Keratinocyte (primary cell): Measurements from ENCODE around the gene FGF5. TPM values are rescaled to one million over a fixed set of nuclear protein-coding genes. Genes with fewer than 3 reads are reported as not detected.

Experiments used
- DNase-seq: peaks from one replicate; pipeline ENCODE4 v3.0.0-alpha.2; 2011; ENCODE audit warnings: low read depth, missing footprints, low spot score
- FAIRE-seq: peaks from 2 replicates; lab custom pipeline; 2011; peaks lifted over from hg19 to GRCh38; lab: Jason Lieb, UNC
- H2AFZ ChIP-seq: 2 replicates; pipeline ENCODE4 v1.6.0; 2012; ENCODE audit warnings: low read length, control low read depth, inconsistent platforms; ENCODE audit not compliant: control insufficient read depth
- H3K27ac ChIP-seq: 2 replicates; pipeline ENCODE4 v1.5.1; 2011; ENCODE audit warnings: low read length; ENCODE audit not compliant: control insufficient read depth, insufficient read depth
- H3K27me3 ChIP-seq: 3 replicates; pipeline ENCODE4 v1.6.0; 2011; ENCODE audit warnings: low read length; ENCODE audit not compliant: control insufficient read depth, insufficient read depth; ENCODE audit errors: extremely low read depth
- H3K36me3 ChIP-seq, 2 experiments: 2 replicates in 1 of 2; 3 replicates in 1 of 2; pipeline ENCODE4 v1.5.1; 2011; ENCODE audit warnings: low read length in 2 of 2, mild to moderate bottlenecking in 1 of 2; ENCODE audit not compliant: control insufficient read depth in 2 of 2, insufficient read depth in 2 of 2; ENCODE audit errors: extremely low read depth in 1 of 2
- H3K4me1 ChIP-seq: 3 replicates; pipeline ENCODE4 v1.5.1; 2011; ENCODE audit warnings: low read length; ENCODE audit not compliant: control insufficient read depth, insufficient read depth; ENCODE audit errors: extremely low read depth
- H3K4me2 ChIP-seq: 3 replicates; pipeline ENCODE4 v1.6.0; 2011; ENCODE audit warnings: low read depth, low read length; ENCODE audit not compliant: control insufficient read depth, insufficient read depth; ENCODE audit errors: extremely low read depth
- H3K4me3 ChIP-seq, 3 experiments: fragments of 200-600 bp in 1 of 3; sonication (generic) in 1 of 3; 2 replicates in 2 of 3; 3 replicates in 1 of 3; pipeline ENCODE4 v1.5.1; 2011 to 2016; ENCODE audit warnings: low read length in 3 of 3, mild to moderate bottlenecking in 3 of 3, control low read depth in 2 of 3, inconsistent platforms in 1 of 3, low read depth in 1 of 3, mixed read lengths in 1 of 3, mixed run types in 1 of 3, moderate library complexity in 1 of 3; ENCODE audit not compliant: control insufficient read depth in 2 of 3, insufficient read depth in 2 of 3; ENCODE audit errors: extremely low read depth in 1 of 3
- H3K79me2 ChIP-seq: 2 replicates; pipeline ENCODE4 v1.6.0; 2012; ENCODE audit warnings: low read length; ENCODE audit not compliant: control insufficient read depth, insufficient read depth
- H3K9ac ChIP-seq: 3 replicates; pipeline ENCODE4 v1.6.0; 2011; ENCODE audit warnings: low read length; ENCODE audit not compliant: control insufficient read depth, insufficient read depth; ENCODE audit errors: extremely low read depth
- H3K9me1 ChIP-seq: 3 replicates; pipeline ENCODE4 v1.6.0; 2011; ENCODE audit warnings: low read length; ENCODE audit not compliant: control insufficient read depth, insufficient read depth; ENCODE audit errors: extremely low read depth
- H3K9me3 ChIP-seq: 2 replicates; pipeline ENCODE4 v1.5.1; 2012; ENCODE audit warnings: low read depth, low read length; ENCODE audit not compliant: control insufficient read depth
- H4K20me1 ChIP-seq: 3 replicates; pipeline ENCODE4 v1.6.0; 2011; ENCODE audit warnings: low read length; ENCODE audit not compliant: control insufficient read depth, insufficient read depth; ENCODE audit errors: extremely low read depth
- EZH2 ChIP-seq: IDR thresholded peaks from one replicate; pipeline ENCODE4 v1.6.1; 2012; ENCODE audit warnings: inconsistent platforms, mild to moderate bottlenecking, low read length, moderate library complexity
- dilution Hi-C: fragments of 300-500 bp; cut with MboI; formaldehyde crosslinking; loops from one replicate; pipeline ENCODE4 v1.7.0; 2020; ENCODE audit warnings: low sequenced_read_pairs; ENCODE audit not compliant: extremely low pct_ligation_motif_present
- polyA plus RNA-seq, 5 experiments: library from polyadenylated mRNA; depleted of rRNA in 3 of 5; stranded (reverse) in 3 of 5; stranded (forward) in 1 of 5; unstranded in 1 of 5; fragments of >200 nt; gene quantifications; 1 replicate in 1 of 5; 2 replicates in 3 of 5; 3 replicates in 1 of 5; pipeline versions ENCODE4 v1.2.1 to v1.2.3, GENCODE V29; 2011 to 2012; ENCODE audit warnings: missing spikeins in 2 of 5, low read depth in 1 of 5, low replicate concordance in 1 of 5
- TF ChIP-seq, protein P1 (sequence below), 3 experiments: IDR thresholded peaks in 1 of 3; conservative IDR thresholded peaks in 1 of 3; optimal IDR thresholded peaks in 1 of 3; 2 replicates in 2 of 3; 3 replicates in 1 of 3; pipeline versions ENCODE3 to v1.5.1; 2011; ENCODE audit warnings: low read length in 3 of 3, mild to moderate bottlenecking in 3 of 3, moderate library complexity in 2 of 3, control low read depth in 1 of 3, inconsistent platforms in 1 of 3; ENCODE audit not compliant: insufficient read depth in 2 of 3; ENCODE audit errors: extremely low read depth in 1 of 3

Gene FGF5
- polyA plus RNA-seq, 1 donor (not counting 4 experiments of a cell fraction or from before 2014, with no cell fraction given): 3.9 TPM

DNA sequence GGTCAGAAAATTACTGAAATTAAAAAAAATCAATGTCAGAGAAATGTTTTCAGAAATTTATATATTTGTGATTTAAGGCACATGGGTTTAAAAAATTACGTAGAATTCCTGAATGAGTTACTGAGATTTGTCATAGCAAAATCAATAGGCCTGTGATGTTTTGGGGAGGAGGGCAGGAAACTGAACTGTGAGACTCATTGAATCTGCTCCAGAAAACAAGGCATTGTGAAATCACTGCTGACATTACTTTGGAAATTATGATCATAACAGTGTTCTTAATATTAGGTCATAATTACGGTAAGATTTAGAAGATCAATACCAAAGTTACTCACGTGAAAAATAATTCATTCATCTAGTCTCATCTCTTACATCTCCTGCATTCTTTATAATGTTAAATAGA, 5.3 kb downstream of the FGF5 start:
- Histone ChIP-seq H3K4me2 (no peak overlapping the region), H3K9me3 (no peaks in the 10 kb centered on the region), H3K27ac (no peak overlapping the region), H4K20me1 (no peaks in the 10 kb centered on the region), H3K4me1 (peaks cover 10% of the 10 kb centered on the region), H3K36me3 (no peaks in the 10 kb centered on the region), H3K9ac (no peak overlapping the region), H3K79me2 (no peaks in the 10 kb centered on the region), H3K4me3 (no peak overlapping the region), H2AFZ (no peak overlapping the region), H3K27me3 (peaks cover 19% of the 10 kb centered on the region), H3K9me1 (no peaks in the 10 kb centered on the region)
- FAIRE-seq: no peak
- no peak for DNase-seq
- dilution Hi-C loops: no loop called here
- no peak for TF ChIP-seq EZH2
- TF ChIP-seq, protein P1, sequence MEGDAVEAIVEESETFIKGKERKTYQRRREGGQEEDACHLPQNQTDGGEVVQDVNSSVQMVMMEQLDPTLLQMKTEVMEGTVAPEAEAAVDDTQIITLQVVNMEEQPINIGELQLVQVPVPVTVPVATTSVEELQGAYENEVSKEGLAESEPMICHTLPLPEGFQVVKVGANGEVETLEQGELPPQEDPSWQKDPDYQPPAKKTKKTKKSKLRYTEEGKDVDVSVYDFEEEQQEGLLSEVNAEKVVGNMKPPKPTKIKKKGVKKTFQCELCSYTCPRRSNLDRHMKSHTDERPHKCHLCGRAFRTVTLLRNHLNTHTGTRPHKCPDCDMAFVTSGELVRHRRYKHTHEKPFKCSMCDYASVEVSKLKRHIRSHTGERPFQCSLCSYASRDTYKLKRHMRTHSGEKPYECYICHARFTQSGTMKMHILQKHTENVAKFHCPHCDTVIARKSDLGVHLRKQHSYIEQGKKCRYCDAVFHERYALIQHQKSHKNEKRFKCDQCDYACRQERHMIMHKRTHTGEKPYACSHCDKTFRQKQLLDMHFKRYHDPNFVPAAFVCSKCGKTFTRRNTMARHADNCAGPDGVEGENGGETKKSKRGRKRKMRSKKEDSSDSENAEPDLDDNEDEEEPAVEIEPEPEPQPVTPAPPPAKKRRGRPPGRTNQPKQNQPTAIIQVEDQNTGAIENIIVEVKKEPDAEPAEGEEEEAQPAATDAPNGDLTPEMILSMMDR (optimal IDR thresholded peaks at IDR 0.05 in 1 of 3, IDR thresholded peaks at IDR 0.05 in 1 of 3, conservative IDR thresholded peaks at IDR 0.05 in 1 of 3; ENCODE audit: extremely low read depth in 1 of 3, insufficient read depth in 2 of 3, low read length in 3 of 3): no peak

DNA sequence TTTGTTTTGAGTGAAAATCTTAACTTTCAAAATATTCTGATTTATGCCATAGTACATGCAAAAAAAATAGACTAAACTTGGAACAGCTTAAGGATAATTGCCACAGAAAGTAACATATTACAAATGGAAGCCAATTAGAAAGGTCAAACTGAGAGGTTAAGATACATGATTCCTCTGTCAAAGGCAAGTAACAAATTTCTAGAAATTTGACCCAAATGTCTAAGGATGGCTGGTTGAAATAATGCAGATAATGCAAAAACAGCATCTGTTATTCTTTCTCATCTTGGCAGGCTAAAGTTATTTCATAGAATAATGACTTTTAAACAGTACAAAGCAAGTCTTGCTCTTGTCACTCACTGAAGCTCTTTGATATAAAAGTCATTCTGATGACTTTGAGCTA, 10.5 kb downstream of the FGF5 start:
- DNase-seq: no peak
- Histone ChIP-seq H3K4me2 (no peak overlapping the region), H3K9me1 (no peaks in the 10 kb centered on the region), H3K36me3 (no peaks in the 10 kb centered on the region), H3K27me3 (no peaks in the 10 kb centered on the region), H3K27ac (no peak overlapping the region), H3K9me3 (no peaks in the 10 kb centered on the region), H3K79me2 (no peaks in the 10 kb centered on the region), H3K4me3 (no peak overlapping the region), H2AFZ (no peak overlapping the region), H4K20me1 (no peaks in the 10 kb centered on the region), H3K4me1 (no peaks in the 10 kb centered on the region), H3K9ac (no peak overlapping the region)
- no peak for FAIRE-seq
- dilution Hi-C loops: no loop called here
- no peak for TF ChIP-seq EZH2
- TF ChIP-seq, protein P1 (optimal IDR thresholded peaks at IDR 0.05 in 1 of 3, IDR thresholded peaks at IDR 0.05 in 1 of 3, conservative IDR thresholded peaks at IDR 0.05 in 1 of 3; ENCODE audit: extremely low read depth in 1 of 3, insufficient read depth in 2 of 3, low read length in 3 of 3): no peak
